Endothelial cell of umbilical vein (primary cell): Measurements from ENCODE around the gene ORAI3. TPM values are rescaled to one million over a fixed set of nuclear protein-coding genes. Genes with fewer than 3 reads are reported as not detected.

Experiments used
- BruUV-seq: library from RNA; stranded (reverse); fragments of 400-500 nt; replicated peaks from 2 replicates; lab custom pipeline; 2021; lab: Mats Ljungman, UMichigan
- CTCF ChIA-PET: fragments of 300-600, 350-600 bp; sonication (Branson Sonifier 250); formaldehyde crosslinking; loops from one replicate; lab custom pipeline; 2021; ENCODE audit warnings: antibody characterized with exemption, inconsistent platforms; lab: Charles Lee
- POLR2A ChIA-PET: fragments of 300-600, 350-600 bp; sonication (Branson Sonifier 250); formaldehyde crosslinking; loops from one replicate; lab custom pipeline; 2021; ENCODE audit warnings: antibody characterized with exemption, inconsistent platforms; lab: Charles Lee
- DNase-seq: peaks from one replicate; pipeline ENCODE4 v3.0.0-alpha.2; 2011; ENCODE audit warnings: low read depth, low spot score
- FAIRE-seq: peaks from 2 replicates; lab custom pipeline; 2011; peaks lifted over from hg19 to GRCh38; lab: Jason Lieb, UNC
- H2AFZ ChIP-seq: 2 replicates; pipeline ENCODE4 v1.6.0; 2012; ENCODE audit warnings: low read depth, low read length, control low read depth, inconsistent platforms
- H3K27ac ChIP-seq: 2 replicates; pipeline ENCODE4 v1.5.1; 2011; ENCODE audit warnings: low read depth, mild to moderate bottlenecking, control low read depth, low read length, moderate library complexity; ENCODE audit not compliant: insufficient read depth
- H3K27me3 ChIP-seq, 2 experiments: 2 replicates each; pipeline versions ENCODE4 v1.6.0 to v1.6.1; 2011; ENCODE audit warnings: low read length in 2 of 2, mixed read lengths in 1 of 2; ENCODE audit not compliant: control insufficient read depth in 2 of 2, insufficient read depth in 2 of 2
- H3K36me3 ChIP-seq, 2 experiments: 2 replicates in 1 of 2; 3 replicates in 1 of 2; pipeline ENCODE4 v1.5.1; 2011; ENCODE audit warnings: low read length in 2 of 2, mild to moderate bottlenecking in 1 of 2, moderate library complexity in 1 of 2; ENCODE audit not compliant: control insufficient read depth in 2 of 2, insufficient read depth in 2 of 2; ENCODE audit errors: extremely low read depth in 1 of 2
- H3K4me1 ChIP-seq: 3 replicates; pipeline ENCODE4 v1.5.1; 2011; ENCODE audit warnings: mild to moderate bottlenecking, low read length; ENCODE audit not compliant: control insufficient read depth, insufficient read depth; ENCODE audit errors: extremely low read depth
- H3K4me2 ChIP-seq: 2 replicates; pipeline ENCODE4 v1.6.1; 2011; ENCODE audit warnings: low read length, control low read depth, mixed read lengths; ENCODE audit not compliant: insufficient read depth
- H3K4me3 ChIP-seq, 3 experiments: fragments of 200-600 bp in 1 of 3; sonication (generic), shearing (Covaris generic) in 1 of 3; replicated peaks in 1 of 3; 2 replicates each; pipeline ENCODE4 v1.5.1; 2011 to 2016; ENCODE audit warnings: control low read depth in 3 of 3, low read length in 3 of 3, mild to moderate bottlenecking in 2 of 3, inconsistent platforms in 1 of 3, low read depth in 1 of 3, moderate library complexity in 1 of 3; ENCODE audit not compliant: insufficient read depth in 1 of 3
- H3K79me2 ChIP-seq: 2 replicates; pipeline ENCODE4 v1.6.0; 2012; ENCODE audit warnings: low read length, inconsistent platforms; ENCODE audit not compliant: control insufficient read depth, insufficient read depth
- H3K9ac ChIP-seq: replicated peaks from 2 replicates; pipeline ENCODE3; 2011; ENCODE audit warnings: low read length, control low read depth; ENCODE audit not compliant: insufficient read depth; ENCODE audit errors: extremely low read depth
- H3K9me1 ChIP-seq: replicated peaks from 3 replicates; pipeline ENCODE4 v1.6.0; 2011; ENCODE audit warnings: mild to moderate bottlenecking, low read length; ENCODE audit not compliant: control insufficient read depth, insufficient read depth; ENCODE audit errors: extremely low read depth
- H3K9me3 ChIP-seq: replicated peaks from 2 replicates; pipeline ENCODE4 v1.5.1; 2012; ENCODE audit warnings: low read length, inconsistent platforms; ENCODE audit not compliant: control insufficient read depth, insufficient read depth
- H4K20me1 ChIP-seq: replicated peaks from 2 replicates; pipeline ENCODE3; 2011; ENCODE audit warnings: mild to moderate bottlenecking, low read length; ENCODE audit not compliant: control insufficient read depth, insufficient read depth; ENCODE audit errors: extremely low read depth
- CTCF ChIP-seq, 2 donors: IDR thresholded peaks; 1 replicate in 1 of 2; 2 replicates in 1 of 2; pipeline ENCODE4 v1.5.1; 2011; ENCODE audit warnings: low read length in 2 of 2, mild to moderate bottlenecking in 2 of 2, moderate library complexity in 2 of 2, control low read depth in 1 of 2, inconsistent platforms in 1 of 2, low read depth in 1 of 2; ENCODE audit not compliant: insufficient read depth in 1 of 2; ENCODE audit errors: extremely low read depth in 1 of 2
- FOS ChIP-seq: IDR thresholded peaks from 2 replicates; pipeline ENCODE4 v1.6.1; 2011; ENCODE audit warnings: mild to moderate bottlenecking, low read length, moderate library complexity, borderline replicate concordance; ENCODE audit not compliant: insufficient read depth
- GATA2 ChIP-seq: IDR thresholded peaks from 2 replicates; pipeline ENCODE4 v1.7.0; 2011; ENCODE audit warnings: low read depth, mild to moderate bottlenecking, moderate library complexity, mixed read lengths, low read length; ENCODE audit not compliant: insufficient read length, insufficient read depth
- MAX ChIP-seq: IDR thresholded peaks from 2 replicates; pipeline ENCODE4 v1.6.1; 2011; ENCODE audit not compliant: insufficient read depth, insufficient read length
- MYC ChIP-seq: IDR thresholded peaks from one replicate; pipeline ENCODE4 v1.6.1; 2011; ENCODE audit warnings: mild to moderate bottlenecking, low read depth, low read length
- POLR2A ChIP-seq: IDR thresholded peaks from 2 replicates; pipeline ENCODE4 v1.6.1; 2012; ENCODE audit warnings: low read depth, mild to moderate bottlenecking, control low read depth, low read length
- POLR2AphosphoS5 ChIP-seq: IDR thresholded peaks from 2 replicates; pipeline ENCODE4 v1.6.1; 2012; ENCODE audit warnings: low read depth, mild to moderate bottlenecking, control low read depth, low read length, moderate library complexity; ENCODE audit not compliant: insufficient read depth
- dilution Hi-C: fragments of 300-500 bp; cut with MboI; formaldehyde crosslinking; loops from one replicate; pipeline ENCODE4 v1.15.0; 2019; ENCODE audit warnings: low sequenced_read_pairs; ENCODE audit not compliant: extremely low pct_ligation_motif_present
- intact Hi-C: fragments of 100-400 bp; cut with micrococcal nuclease; formaldehyde crosslinking; loops from one replicate; pipeline ENCODE4 v1.10.0; 2022
- polyA plus RNA-seq, 4 experiments: library from polyadenylated mRNA; depleted of rRNA in 3 of 4; stranded (reverse) in 3 of 4; unstranded in 1 of 4; fragments of >200 nt; gene quantifications; 2 replicates each; pipeline versions ENCODE4 v1.2.1 to v1.2.3, GENCODE V29; 2011 to 2012; ENCODE audit warnings: missing spikeins in 1 of 4
- total RNA-seq: library from RNA; stranded (reverse); gene quantifications from 2 replicates; pipeline ENCODE4 v1.2.3, GENCODE V29; 2021

Gene ORAI3
- total and polyA plus RNA-seq, 2 donors (not counting 3 experiments of a cell fraction or from before 2014, with no cell fraction given): 17.6 to 25.4 TPM

- H3K9ac ChIP-seq: no peak overlapping the region
- DNase-seq (no peak), FAIRE-seq (no peak)
- intact Hi-C loops: loop anchor here (2.0 kb wide), 1 partner anchor 79 kb away; the partner anchor contains the start of genes ZNF646 and ZNF668
- no peaks in the 10 kb centered on the region for H4K20me1 ChIP-seq
- no TSS peak for BruUV-seq
- H2AFZ ChIP-seq: peak overlapping the region; percentile 79
- no peak overlapping the region for H3K27ac ChIP-seq
- ChIA-PET CTCF (interaction anchor here (1.5 to 1.6 kb wide), 2 partner anchors 10 to 11 kb away, joined by 3 to 5 read pairs; no protein-coding TSS in a partner anchor), POLR2A (no interaction called here)
- TF ChIP-seq FOS (no peak), CTCF (IDR thresholded peaks at IDR 0.05; ENCODE audit: extremely low read depth in 1 of 2, insufficient read depth in 1 of 2, low read depth in 1 of 2, low read length in 2 of 2) (no peak), GATA2 (no peak), POLR2A (no peak), POLR2AphosphoS5 (no peak), MYC (no peak), MAX (no peak)
- H3K4me2 ChIP-seq: no peak overlapping the region
- H3K4me1 ChIP-seq: no peaks in the 10 kb centered on the region
- no peaks in the 10 kb centered on the region for H3K9me3 ChIP-seq
- dilution Hi-C loops: no loop called here
- H3K36me3 ChIP-seq: no peaks in the 10 kb centered on the region
- H3K9me1 ChIP-seq: no peaks in the 10 kb centered on the region
- H3K27me3 ChIP-seq: no peaks in the 10 kb centered on the region
- H3K79me2 ChIP-seq: no peaks in the 10 kb centered on the region
- no peak overlapping the region for H3K4me3 ChIP-seq
These were observed 47.1 kb downstream of the ORAI3 start for GRCh38 chr16:30995927-30996323.
